Measurements from ENCODE around the gene TAGLN2. TPM values are rescaled to one million over a fixed set of nuclear protein-coding genes. Genes with fewer than 3 reads are reported as not detected.
A peak's percentile ranks its signal among the peaks of the same experiment; 100 is the strongest.

Gene TAGLN2
- polyA plus RNA-seq, 1 experiment, result 400 TPM

- Histone ChIP-seq H3K27ac (ENCODE audit: low read depth, low read length) (peak overlapping the region; percentile 52), H3K4me3 (ENCODE audit: low read depth, low read length) (no peak overlapping the region), H3K27me3 (ENCODE audit: control insufficient read depth, insufficient read depth, low read length) (no peaks in the 10 kb centered on the region), H3K9me3 (ENCODE audit: control insufficient read depth, insufficient read depth, low read length) (no peaks in the 10 kb centered on the region)
- ChIA-PET CTCF (interaction anchor here (0.6 to 13.3 kb wide), 15 partner anchors 9 to 676 kb away, joined by 3 to 556 read pairs (median 14); partner anchors contain the start of genes DUSP23, FCRL6 and TAGLN2), POLR2A (interaction anchor here (0.7 to 1.3 kb wide), 3 partner anchors 36 to 224 kb away, joined by 3 to 11 read pairs (median 4); no protein-coding TSS in a partner anchor)
- no peak for DNase-seq (ENCODE audit: low read depth, low spot score)
- TF ChIP-seq, protein P1, sequence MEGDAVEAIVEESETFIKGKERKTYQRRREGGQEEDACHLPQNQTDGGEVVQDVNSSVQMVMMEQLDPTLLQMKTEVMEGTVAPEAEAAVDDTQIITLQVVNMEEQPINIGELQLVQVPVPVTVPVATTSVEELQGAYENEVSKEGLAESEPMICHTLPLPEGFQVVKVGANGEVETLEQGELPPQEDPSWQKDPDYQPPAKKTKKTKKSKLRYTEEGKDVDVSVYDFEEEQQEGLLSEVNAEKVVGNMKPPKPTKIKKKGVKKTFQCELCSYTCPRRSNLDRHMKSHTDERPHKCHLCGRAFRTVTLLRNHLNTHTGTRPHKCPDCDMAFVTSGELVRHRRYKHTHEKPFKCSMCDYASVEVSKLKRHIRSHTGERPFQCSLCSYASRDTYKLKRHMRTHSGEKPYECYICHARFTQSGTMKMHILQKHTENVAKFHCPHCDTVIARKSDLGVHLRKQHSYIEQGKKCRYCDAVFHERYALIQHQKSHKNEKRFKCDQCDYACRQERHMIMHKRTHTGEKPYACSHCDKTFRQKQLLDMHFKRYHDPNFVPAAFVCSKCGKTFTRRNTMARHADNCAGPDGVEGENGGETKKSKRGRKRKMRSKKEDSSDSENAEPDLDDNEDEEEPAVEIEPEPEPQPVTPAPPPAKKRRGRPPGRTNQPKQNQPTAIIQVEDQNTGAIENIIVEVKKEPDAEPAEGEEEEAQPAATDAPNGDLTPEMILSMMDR (IDR thresholded peaks at IDR 0.05; ENCODE audit: low read depth, low read length), result no peak
Measured at GRCh38 chr1:159889202-159889601, 36.1 kb downstream of the TAGLN2 start.

GRCh38 chr1:159884296-159884695 lies 41.0 kb downstream of the TAGLN2 start:
- Histone ChIP-seq H3K27ac (ENCODE audit: low read depth, low read length) (no peak overlapping the region), H3K27me3 (ENCODE audit: control insufficient read depth, insufficient read depth, low read length) (no peaks in the 10 kb centered on the region), H3K4me3 (ENCODE audit: low read depth, low read length) (no peak overlapping the region), H3K9me3 (ENCODE audit: control insufficient read depth, insufficient read depth, low read length) (no peaks in the 10 kb centered on the region)
- CTCF ChIA-PET, result interaction anchor here (13.3 kb wide), 1 partner anchor 84 kb away, joined by 556 read pairs; the partner anchor contains the start of gene FCRL6
- POLR2A ChIA-PET, result no interaction called here
- DNase-seq (ENCODE audit: low read depth, low spot score), result no peak
- TF ChIP-seq, protein P1 (IDR thresholded peaks at IDR 0.05; ENCODE audit: low read depth, low read length), result no peak

GRCh38 chr1:159883134-159883533 lies 42.2 kb downstream of the TAGLN2 start:
- ChIA-PET CTCF (interaction anchor here (1.3 to 4.7 kb wide), 2 partner anchors 8 to 102 kb away, joined by 3 to 57 read pairs; partner anchors contain the start of gene DUSP23), POLR2A (interaction anchor here (0.6 kb wide), 1 partner anchor 32 kb away, joined by 4 read pairs; no protein-coding TSS in a partner anchor)
- Histone ChIP-seq H3K9me3 (ENCODE audit: control insufficient read depth, insufficient read depth, low read length) (no peaks in the 10 kb centered on the region), H3K27me3 (ENCODE audit: control insufficient read depth, insufficient read depth, low read length) (no peaks in the 10 kb centered on the region), H3K27ac (ENCODE audit: low read depth, low read length) (no peak overlapping the region), H3K4me3 (ENCODE audit: low read depth, low read length) (no peak overlapping the region)
- no peak for DNase-seq (ENCODE audit: low read depth, low spot score)
- TF ChIP-seq, protein P1 (IDR thresholded peaks at IDR 0.05; ENCODE audit: low read depth, low read length), result no peak

- H3K27me3 ChIP-seq (ENCODE audit: control insufficient read depth, insufficient read depth, low read length), result no peaks in the 10 kb centered on the region
- ChIA-PET POLR2A (no interaction called here), CTCF (interaction anchor here (1.3 to 4.7 kb wide), 2 partner anchors 9 to 102 kb away, joined by 3 to 57 read pairs; partner anchors contain the start of gene DUSP23)
- no peak overlapping the region for H3K4me3 ChIP-seq (ENCODE audit: low read depth, low read length)
- peak overlapping the region; percentile 59 for H3K27ac ChIP-seq (ENCODE audit: low read depth, low read length)
- DNase-seq (ENCODE audit: low read depth, low spot score), result no peak
- no peaks in the 10 kb centered on the region for H3K9me3 ChIP-seq (ENCODE audit: control insufficient read depth, insufficient read depth, low read length)
- TF ChIP-seq, protein P1 (IDR thresholded peaks at IDR 0.05; ENCODE audit: low read depth, low read length), result no peak
Measured at GRCh38 chr1:159882527-159882862, 42.8 kb downstream of the TAGLN2 start.

- no peak overlapping the region for H3K4me3 ChIP-seq (ENCODE audit: low read depth, low read length)
- TF ChIP-seq, protein P1 (IDR thresholded peaks at IDR 0.05; ENCODE audit: low read depth, low read length), result no peak
- no peaks in the 10 kb centered on the region for H3K27me3 ChIP-seq (ENCODE audit: control insufficient read depth, insufficient read depth, low read length)
- peak; percentile 95 for DNase-seq (ENCODE audit: low read depth, low spot score)
- ChIA-PET CTCF (interaction anchor here (1.3 to 4.7 kb wide), 2 partner anchors 10 to 101 kb away, joined by 3 to 57 read pairs; partner anchors contain the start of gene DUSP23), POLR2A (no interaction called here)
- H3K9me3 ChIP-seq (ENCODE audit: control insufficient read depth, insufficient read depth, low read length), result no peaks in the 10 kb centered on the region
- H3K27ac ChIP-seq (ENCODE audit: low read depth, low read length), result peak overlapping the region; percentile 59
Measured at GRCh38 chr1:159881622-159882526, 43.4 kb downstream of the TAGLN2 start.

Measured in AG04450 (cell line).